BJ (cell line): Measurements from ENCODE around the gene RETN. TPM values are rescaled to one million over a fixed set of nuclear protein-coding genes. Genes with fewer than 3 reads are reported as not detected.

ENCODE experiments used
- CTCF ChIA-PET: fragments of 350-600 bp; formaldehyde crosslinking; extraction: SDS; loops from one replicate; lab custom pipeline; 2021; ENCODE audit warnings: antibody characterized with exemption, inconsistent platforms; lab: Yijun Ruan, JAX
- POLR2A ChIA-PET: fragments of 300-600 bp; sonication (Branson Sonifier 250); formaldehyde crosslinking; extraction: SDS; loops from one replicate; lab custom pipeline; 2021; ENCODE audit warnings: antibody characterized with exemption; lab: Charles Lee
- DNase-seq: peaks from one replicate; pipeline ENCODE4 v3.0.0-alpha.2; 2011; ENCODE audit warnings: low read depth
- H3K27me3 ChIP-seq: 2 replicates; pipeline ENCODE4 v1.6.0; 2011; ENCODE audit warnings: low read length; ENCODE audit not compliant: control insufficient read depth, insufficient read depth
- H3K36me3 ChIP-seq: 2 replicates; pipeline ENCODE4 v1.5.1; 2011; ENCODE audit warnings: low read length; ENCODE audit not compliant: control insufficient read depth, insufficient read depth
- H3K4me3 ChIP-seq: 2 replicates; pipeline ENCODE4 v1.5.1; 2011; ENCODE audit warnings: low read depth, mild to moderate bottlenecking, control low read depth, low read length
- CTCF ChIP-seq: IDR thresholded peaks from 2 replicates; pipeline ENCODE4 v1.5.1; 2011; ENCODE audit warnings: low read depth, mild to moderate bottlenecking, control low read depth, inconsistent platforms, low read length, moderate library complexity; ENCODE audit not compliant: insufficient read depth
- polyA plus RNA-seq: library from polyadenylated mRNA; depleted of rRNA; stranded (reverse); fragments of >200 nt; gene quantifications from 2 replicates; pipeline ENCODE4 v1.2.3, GENCODE V29; 2011

RETN gene
- polyA plus RNA-seq, 1 experiment: not detected

GRCh38 chr19:7669641-7670040 is 792 bp downstream of the RETN start:
- H3K36me3 ChIP-seq: no peaks in the 10 kb centered on the region
- ChIA-PET POLR2A (no interaction called here), CTCF (interaction anchor here (1.0 to 5.6 kb wide), 4 partner anchors 11 to 19 kb away, joined by 3 to 33 read pairs (median 6); partner anchors contain the start of gene TRAPPC5)
- no peak for DNase-seq
- TF ChIP-seq CTCF: no peak
- H3K27me3 ChIP-seq: peaks cover 12% of the 10 kb centered on the region
- H3K4me3 ChIP-seq: no peak overlapping the region

- no peak overlapping the region for H3K4me3 ChIP-seq
- TF ChIP-seq CTCF: no peak
- H3K36me3 ChIP-seq: no peaks in the 10 kb centered on the region
- CTCF ChIA-PET: interaction anchor here (1.0 to 5.6 kb wide), 3 partner anchors 10 to 19 kb away, joined by 3 to 33 read pairs (median 3); partner anchors contain the start of gene TRAPPC5
- peaks cover 12% of the 10 kb centered on the region for H3K27me3 ChIP-seq
- no peak for DNase-seq
- POLR2A ChIA-PET: no interaction called here
Observed at GRCh38 chr19:7670150-7670783, 1.4 kb downstream of the RETN start.

GRCh38 chr19:7670790-7671189 is 1.9 kb downstream of the RETN start:
- TF ChIP-seq CTCF: no peak
- no peak for DNase-seq
- CTCF ChIA-PET: interaction anchor here (1.0 to 5.6 kb wide), 3 partner anchors 10 to 20 kb away, joined by 3 to 33 read pairs (median 4); partner anchors contain the start of gene TRAPPC5

GRCh38 chr19:7672522-7672921 is 3.7 kb downstream of the RETN start:
- ChIA-PET CTCF (interaction anchor here (5.6 kb wide), 1 partner anchor 8 kb away, joined by 33 read pairs; the partner anchor contains the start of gene TRAPPC5), POLR2A (no interaction called here)
- no peak for DNase-seq
- H3K4me3 ChIP-seq: no peak overlapping the region
- TF ChIP-seq CTCF: no peak
- no peaks in the 10 kb centered on the region for H3K36me3 ChIP-seq
- H3K27me3 ChIP-seq: peaks cover 12% of the 10 kb centered on the region

More at GRCh38 chr19:7670790-7671189, 1.9 kb downstream of the RETN start:
- POLR2A ChIA-PET: no interaction called here
- Histone ChIP-seq H3K4me3 (no peak overlapping the region), H3K27me3 (peaks cover 12% of the 10 kb centered on the region), H3K36me3 (no peaks in the 10 kb centered on the region)
